Limb (tissue), 2 donors: Measurements from ENCODE around the gene RASA3.
"Not testable (repeated sequence)": the region's sequence is repeated elsewhere in the genome, so short reads cannot be mapped to it uniquely, and the experiment has no call there.

Experiments used
- DNase-seq, 2 donors: peaks; one replicate each; pipeline ENCODE4 v3.0.0-alpha.2; 2016; ENCODE audit errors: extremely low spot score in 2 of 2

Gene RASA3

GRCh38 chr13:114128624-114129522 is 3.5 kb downstream of the RASA3 start:
- DNase-seq: no peak

GRCh38 chr13:114128348-114128623 is 4.1 kb downstream of the RASA3 start:
- no peak for DNase-seq

- DNase-seq: no peak
Observed at GRCh38 chr13:114127473-114128347, 4.7 kb downstream of the RASA3 start.

- no peak for DNase-seq
Observed at GRCh38 chr13:114126789-114127472, 5.5 kb downstream of the RASA3 start.

GRCh38 chr13:114126086-114126485 is 6.3 kb downstream of the RASA3 start:
- DNase-seq: not testable (repeated sequence)

GRCh38 chr13:114125589-114125988 is 6.8 kb downstream of the RASA3 start:
- DNase-seq: no peak

- no peak for DNase-seq
Observed at GRCh38 chr13:114124921-114125320, 7.5 kb downstream of the RASA3 start.

GRCh38 chr13:114124431-114124830 is 8.0 kb downstream of the RASA3 start:
- no peak for DNase-seq

- no peak for DNase-seq
Observed at GRCh38 chr13:114123876-114124275, 8.5 kb downstream of the RASA3 start.

- no peak for DNase-seq
Observed at GRCh38 chr13:114123448-114123847, 9.0 kb downstream of the RASA3 start.

- DNase-seq: no peak
Observed at GRCh38 chr13:114122591-114123211, 9.7 kb downstream of the RASA3 start.

GRCh38 chr13:114122127-114122511 is 10.3 kb downstream of the RASA3 start:
- DNase-seq: no peak

GRCh38 chr13:114121496-114122126 is 10.8 kb downstream of the RASA3 start:
- no peak for DNase-seq

GRCh38 chr13:114121031-114121430 is 11.4 kb downstream of the RASA3 start:
- DNase-seq: no peak

GRCh38 chr13:114120591-114121011 is 11.8 kb downstream of the RASA3 start:
- DNase-seq: no peak

- DNase-seq: peak; percentile 81 to 92
Observed at GRCh38 chr13:114119196-114119595, 13.2 kb downstream of the RASA3 start.

- DNase-seq: no peak
Observed at GRCh38 chr13:114118511-114119123, 13.8 kb downstream of the RASA3 start.

- no peak for DNase-seq
Observed at GRCh38 chr13:114118086-114118485, 14.3 kb downstream of the RASA3 start.

GRCh38 chr13:114117341-114117874 is 15.0 kb downstream of the RASA3 start:
- DNase-seq: not testable (repeated sequence)

- DNase-seq: no peak
Observed at GRCh38 chr13:114116734-114117133, 15.7 kb downstream of the RASA3 start.
